Activated CD4-positive, alpha-beta T cell treated with anti-CD3 and anti-CD28 coated beads, Interleukin-2, amount 50 U/mL, for 16 hours (primary cell): ENCODE data around the gene CEACAM18.
A peak's percentile ranks its signal among the peaks of the same experiment; 100 is the strongest.
"Not testable (repeated sequence)": the region's sequence is repeated elsewhere in the genome, so short reads cannot be mapped to it uniquely, and the experiment has no call there.

Source experiments
- DNase-seq: peaks from one replicate; pipeline ENCODE4 v3.0.0-alpha.2; 2020

CEACAM18 gene

DNA sequence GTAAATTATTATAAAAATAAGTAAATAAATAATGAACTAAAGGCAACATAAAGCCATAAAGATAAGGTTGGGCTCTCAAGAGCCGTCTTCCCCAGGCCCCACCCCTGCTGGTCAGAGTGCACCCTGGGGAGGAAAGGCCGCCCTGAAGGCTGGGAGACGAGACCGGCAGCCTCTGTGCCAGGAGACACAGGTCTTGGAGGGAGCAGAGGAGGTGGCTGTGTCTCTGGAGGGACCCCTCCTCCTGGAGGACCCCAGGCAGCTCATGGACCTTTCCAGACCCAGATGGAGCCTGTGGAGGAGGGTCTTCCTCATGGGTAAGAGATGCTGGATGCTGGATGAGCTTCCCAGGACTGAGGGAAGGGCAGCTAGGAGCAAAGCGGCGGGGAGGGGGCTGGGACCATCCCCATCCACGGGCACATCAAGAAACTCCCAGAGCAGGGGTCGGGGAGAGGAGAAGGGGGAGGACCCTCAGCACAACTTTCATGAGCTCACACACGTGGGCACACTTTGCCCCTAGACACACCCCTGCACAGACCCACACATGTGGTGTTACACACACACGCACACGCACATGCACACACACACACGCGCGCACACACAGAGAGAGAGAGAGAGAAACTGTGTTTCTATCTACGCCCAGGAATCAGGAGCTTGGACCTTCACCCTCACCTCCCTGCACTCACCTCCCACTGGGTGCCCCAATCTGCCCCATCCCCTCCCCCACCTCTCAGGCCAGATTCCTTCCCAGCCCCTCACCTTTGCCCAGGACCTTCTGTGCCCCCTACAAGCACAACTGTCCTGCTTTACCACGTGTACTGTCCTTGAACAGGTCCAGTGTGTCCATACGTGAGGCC lies at the start of gene CEACAM18:
TSS of gene CEACAM18 (plus strand) at position 159 of the 854 bp plus-strand sequence.
- DNase-seq, result no peak

DNA sequence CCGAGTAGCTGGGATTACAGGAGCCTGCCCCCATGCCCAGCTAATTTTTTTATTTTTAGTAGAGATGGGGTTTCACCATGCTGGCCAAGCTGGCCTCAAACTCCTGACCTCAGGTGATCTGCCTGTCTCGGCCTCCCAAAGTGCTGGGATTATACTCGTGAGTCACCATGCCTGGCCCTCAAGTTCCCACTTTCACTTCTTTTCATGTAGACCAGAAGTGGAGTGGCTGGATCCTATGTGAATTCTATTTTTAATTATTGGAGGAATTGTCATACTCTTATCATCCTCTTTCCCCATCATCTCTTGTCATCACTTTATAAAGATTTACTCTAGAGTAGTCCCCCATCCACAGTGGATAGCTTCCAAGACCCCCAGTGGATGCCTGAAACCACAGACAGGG lies 48.1 kb upstream of the CEACAM18 start:
- no peak for DNase-seq

DNA sequence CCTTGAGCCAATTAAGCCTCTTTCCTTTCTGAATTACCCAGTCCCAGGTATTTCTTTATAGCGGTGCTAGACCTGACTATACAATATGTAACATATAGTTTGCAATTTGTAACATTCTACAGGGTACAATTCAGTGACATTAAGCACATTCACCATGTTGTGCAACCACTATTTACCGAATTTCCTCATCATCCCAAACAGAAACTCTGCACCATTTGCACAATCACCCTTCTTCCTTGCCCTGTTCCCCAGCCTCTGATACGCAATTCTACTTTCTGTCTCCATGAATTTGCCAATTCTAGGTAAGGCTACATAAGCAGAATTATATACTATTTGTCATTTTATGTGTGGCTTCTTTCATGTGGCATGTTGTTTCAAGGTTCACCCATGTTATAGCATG lies 47.2 kb upstream of the CEACAM18 start:
- no peak for DNase-seq

DNA sequence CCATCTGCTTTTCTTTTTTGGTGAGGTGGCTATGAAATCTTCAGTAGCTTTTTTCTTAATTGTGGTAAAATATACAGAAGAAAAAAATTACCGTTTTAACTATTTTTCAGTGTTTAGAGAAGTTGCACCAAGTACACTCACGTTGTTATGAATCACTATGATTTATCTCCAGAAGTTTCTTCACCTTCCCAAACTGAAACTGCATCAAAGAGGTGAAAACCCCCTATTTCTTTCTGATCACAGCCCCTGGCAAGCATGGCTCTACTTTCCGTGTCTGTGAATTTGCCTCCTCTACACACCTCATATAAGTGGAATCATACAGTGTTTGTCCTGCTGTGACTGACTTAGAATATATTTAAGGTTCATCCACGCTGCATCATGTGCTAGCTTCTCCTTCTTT lies 45.3 kb upstream of the CEACAM18 start:
- DNase-seq, result no peak

DNA sequence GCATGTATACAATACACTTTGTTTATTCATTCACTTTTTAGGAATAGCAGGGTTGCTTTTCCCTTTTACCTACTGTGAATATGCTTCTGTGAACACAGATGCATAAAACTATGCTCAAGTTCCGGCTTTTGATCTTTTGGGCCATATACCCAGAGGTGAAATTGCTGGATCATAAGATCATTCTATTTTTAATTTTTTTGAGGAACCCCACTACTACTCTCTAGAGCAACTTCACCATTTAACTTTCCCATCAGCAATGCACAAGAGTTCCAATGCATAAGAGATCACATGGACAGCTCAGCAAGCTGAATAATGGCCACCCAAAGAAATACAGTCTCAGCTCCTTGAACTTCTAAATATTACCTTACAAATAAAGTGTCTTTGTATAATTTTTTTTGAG lies 43.9 kb upstream of the CEACAM18 start:
- DNase-seq, result no peak

DNA sequence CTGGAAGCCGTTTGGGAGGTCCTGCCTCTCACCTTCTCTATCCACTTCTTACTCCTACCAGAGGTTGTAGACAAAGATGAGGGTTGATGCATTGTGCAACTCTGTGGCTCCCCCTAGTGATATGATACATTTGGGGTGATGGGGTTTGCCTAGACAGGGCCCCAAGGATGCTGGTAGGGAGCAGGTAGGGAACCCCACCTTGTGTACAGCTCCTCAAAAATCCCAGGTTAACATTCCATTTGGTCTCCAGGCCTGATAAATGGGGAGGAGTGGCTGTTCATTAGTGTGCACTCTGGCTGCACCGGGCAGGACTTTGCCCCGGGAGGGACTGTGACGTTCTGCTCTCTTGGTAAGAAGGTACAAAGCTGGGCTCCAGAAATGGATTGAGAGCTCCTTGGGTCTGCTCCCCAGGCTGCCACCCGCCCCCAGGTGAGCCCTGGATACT lies 39.3 kb upstream of the CEACAM18 start:
- DNase-seq, result peak; percentile 57

DNA sequence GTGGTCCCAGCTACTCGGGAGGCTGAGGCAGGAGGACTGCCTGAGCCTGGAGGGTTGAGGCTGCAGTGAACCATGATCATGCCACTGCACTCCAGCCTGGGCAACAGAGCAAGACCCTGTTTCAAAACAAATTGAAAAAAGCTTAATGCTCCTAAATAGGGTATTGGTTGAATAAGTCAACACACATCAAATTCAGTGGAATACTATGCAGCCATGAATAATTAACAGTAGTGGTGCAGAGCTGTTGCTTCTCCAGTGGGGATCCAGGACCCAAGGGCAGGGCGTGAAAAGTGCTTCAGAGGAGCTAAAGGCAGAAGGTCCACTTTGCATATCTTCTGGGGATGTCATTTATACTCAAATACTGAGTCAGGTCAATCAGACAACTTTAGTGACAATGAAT lies 38.3 kb upstream of the CEACAM18 start:
- DNase-seq, result no peak

DNA sequence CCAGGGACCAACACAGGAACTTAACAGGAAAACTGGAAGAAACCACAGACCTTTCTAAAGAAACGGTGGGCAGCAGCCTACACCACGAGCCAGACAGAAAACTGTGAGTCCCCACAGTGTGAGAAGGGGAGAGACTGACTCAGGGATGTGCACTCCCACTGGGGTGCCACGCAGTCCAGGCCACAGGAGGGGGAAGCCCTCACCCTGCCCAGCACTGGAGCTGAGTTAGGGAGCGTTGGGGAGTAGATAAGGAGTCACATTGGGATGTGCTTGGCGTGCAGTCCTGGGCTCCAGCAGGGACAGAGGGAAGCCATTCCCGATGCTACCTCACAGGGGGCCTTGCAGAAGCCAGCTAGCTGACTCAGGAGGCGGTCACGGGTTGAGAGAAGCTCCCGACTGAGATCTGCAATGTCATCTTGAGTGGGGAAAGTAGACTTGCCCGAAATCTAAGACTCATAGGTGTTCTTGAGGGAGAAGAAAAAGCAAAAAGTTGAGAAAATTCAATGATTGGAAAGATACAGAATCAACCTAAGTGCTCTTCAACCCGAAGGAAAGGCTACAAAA lies 37.4 kb upstream of the CEACAM18 start:
- no peak for DNase-seq

DNA sequence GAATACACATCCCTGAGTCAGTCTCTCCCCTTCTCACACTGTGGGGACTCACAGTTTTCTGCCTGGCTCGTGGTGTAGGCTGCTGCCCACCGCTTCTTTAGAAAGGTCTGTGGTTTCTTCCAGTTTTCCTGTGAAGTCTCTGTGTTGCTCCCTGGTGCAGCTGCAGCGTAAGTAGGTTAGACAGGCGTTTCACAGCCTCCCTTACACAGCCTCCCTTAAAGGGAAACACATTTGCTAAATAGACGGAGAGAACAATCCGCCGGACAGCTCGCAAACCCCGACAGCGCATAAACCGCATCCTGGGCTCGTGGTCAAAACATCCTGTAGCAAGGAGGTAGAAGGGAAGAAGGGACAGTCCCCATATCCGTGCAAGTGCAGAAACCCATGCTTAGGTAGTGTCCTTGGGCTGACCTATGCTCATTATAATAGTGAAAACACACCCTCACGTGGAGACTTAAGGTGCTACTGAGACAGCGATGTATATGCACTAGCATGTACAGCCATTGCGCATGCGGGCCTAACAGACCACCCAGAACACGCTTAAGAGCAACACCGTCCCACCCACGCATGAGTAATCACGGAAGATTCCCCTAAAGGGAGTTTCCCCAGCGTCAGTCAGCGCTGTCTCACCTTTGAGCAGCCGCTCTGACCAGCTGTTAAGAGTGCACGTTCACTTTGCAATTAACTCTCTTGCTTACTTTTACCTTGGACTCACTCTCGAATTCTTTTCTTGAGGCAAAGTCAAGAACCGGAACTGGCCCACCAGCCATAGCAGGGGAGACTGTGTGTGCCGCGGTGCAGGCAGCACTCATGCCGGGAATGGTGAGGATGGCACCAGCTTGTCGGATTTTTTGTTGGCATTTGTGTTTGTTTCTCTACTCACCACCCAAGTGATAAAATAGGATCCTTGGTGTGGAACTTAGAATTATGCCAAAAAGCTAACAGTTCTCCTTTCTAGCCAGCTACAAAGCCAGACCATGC lies 36.6 kb upstream of the CEACAM18 start:
- DNase-seq, result peak; percentile 95

DNA sequence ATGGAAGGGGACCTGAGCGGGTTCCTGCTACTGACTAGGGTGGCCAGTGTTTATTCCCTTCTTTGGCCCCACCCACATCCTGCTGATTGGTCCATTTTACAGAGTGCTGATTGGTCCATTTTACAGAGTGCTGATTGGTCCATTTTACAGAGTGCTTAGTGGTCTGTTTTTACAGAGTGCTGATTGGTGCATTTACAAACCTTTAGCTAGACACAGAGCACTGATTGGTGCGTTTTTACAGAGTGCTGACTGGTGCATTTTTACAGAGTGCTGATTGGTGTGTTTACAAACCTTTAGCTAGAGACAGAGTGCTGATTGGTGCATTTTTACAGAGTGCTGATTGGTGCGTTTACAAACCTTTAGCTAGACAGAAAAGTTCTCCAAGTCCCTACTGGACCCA lies 30.8 kb upstream of the CEACAM18 start:
- not testable (repeated sequence) for DNase-seq

DNA sequence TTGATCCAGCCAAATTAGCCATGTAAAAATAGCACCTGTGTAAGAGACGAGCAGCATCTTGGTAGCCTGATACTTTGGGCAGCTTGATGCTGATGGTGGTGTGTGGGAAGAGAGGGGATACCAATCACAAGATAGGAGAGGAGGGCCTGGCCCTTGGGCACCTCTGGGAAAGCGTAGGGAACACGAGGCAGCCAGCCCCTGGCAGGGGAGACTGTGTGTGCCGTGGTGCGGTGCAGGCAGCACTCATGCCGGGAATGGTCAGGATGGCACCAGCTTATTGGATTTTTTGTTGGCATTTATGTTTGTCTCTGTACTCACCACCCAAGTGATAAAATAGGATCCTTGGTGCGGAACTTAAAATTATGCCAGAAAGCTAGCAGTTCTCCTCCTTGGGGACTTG lies 30.3 kb upstream of the CEACAM18 start:
- no peak for DNase-seq

DNA sequence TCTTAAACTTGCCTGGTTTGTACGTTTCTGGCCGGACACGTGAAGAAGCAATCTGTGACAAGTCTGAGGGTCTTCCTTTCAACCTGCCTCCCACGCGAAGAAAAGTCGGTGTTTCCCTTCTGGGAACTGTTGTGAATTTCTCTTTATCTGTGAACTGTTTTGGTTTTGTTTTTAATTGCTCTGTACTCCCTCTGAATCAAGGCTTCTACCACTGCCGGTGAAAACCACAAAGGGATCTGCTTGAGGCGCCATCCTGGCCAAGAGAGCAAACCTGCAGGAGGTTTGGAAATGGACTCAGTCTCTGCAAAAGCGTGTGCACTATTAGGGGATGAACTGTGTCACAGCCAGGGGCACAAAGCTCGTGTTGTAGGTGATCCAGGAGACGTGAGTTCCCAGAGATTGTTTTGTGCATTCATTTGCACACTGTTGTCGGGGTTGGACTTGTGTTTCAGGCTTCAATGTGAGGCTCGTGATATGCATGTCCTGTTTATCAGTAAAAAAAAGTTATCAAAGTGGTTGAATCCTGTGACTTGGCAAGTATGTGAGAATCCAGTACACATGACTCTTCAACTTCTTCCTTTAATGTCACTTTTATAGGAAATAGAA lies 29.8 kb upstream of the CEACAM18 start:
- peak; percentile 63 for DNase-seq

DNA sequence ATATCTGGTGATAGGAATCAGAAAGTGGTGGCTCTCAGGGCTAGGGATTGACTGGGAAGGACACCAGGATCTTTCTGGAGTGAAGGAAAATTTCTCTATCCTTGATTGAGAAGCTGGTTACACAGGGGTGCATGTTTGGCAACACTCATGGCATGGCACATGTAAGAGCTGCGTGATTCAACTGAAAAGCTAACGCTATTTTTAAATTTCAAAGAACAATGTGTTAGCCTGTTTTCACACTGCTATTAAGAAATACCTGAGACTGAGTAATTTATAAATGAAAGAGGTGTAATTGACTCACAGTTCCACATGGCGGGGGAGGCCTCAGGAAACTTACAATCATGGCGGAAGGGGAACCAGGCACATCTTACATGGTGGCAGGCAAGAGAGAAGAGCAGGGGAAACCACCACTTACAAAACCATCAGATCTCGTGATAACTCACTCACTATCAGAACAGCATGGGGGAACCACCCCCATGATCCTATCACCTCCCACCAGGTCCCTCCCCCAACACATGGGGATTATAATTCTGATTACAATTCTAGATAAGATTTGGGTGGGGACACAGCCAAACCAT lies 27.5 kb upstream of the CEACAM18 start:
- DNase-seq, result no peak

DNA sequence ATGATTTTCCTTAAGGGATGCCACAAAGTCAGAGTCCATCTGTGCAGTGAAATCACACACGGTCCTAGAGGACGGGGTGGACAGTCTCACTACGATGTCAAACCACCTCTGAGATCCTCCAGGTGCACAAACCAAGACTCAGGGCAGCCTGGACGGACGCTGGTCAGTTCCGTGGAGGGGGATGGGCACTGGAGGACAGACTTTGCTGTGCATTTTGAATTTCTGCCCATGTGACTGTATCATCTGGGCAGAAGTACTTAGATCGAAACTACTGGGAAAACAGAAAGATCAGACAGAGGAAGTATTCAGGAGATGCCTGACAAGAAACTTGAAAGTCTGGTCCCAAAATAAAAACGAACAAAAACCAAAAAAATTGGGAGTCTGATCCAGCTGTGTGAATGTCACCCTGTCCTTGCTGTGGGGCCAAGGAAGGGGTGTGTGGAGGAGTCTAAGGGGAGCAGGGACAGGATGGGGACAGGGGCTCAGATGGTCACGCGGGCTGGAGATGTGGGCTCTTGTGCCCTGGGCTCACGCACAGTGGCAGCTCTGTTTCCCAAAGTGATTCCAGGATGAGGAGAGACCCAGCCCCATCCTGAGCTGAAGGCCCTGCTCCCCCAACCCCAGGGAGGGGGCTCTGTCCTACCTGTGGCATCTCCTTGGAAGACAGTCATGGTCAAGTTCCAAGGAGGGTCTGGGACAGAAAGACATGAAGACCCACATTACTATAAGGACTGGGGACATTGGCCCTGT lies 21.6 kb upstream of the CEACAM18 start:
- no peak for DNase-seq

DNA sequence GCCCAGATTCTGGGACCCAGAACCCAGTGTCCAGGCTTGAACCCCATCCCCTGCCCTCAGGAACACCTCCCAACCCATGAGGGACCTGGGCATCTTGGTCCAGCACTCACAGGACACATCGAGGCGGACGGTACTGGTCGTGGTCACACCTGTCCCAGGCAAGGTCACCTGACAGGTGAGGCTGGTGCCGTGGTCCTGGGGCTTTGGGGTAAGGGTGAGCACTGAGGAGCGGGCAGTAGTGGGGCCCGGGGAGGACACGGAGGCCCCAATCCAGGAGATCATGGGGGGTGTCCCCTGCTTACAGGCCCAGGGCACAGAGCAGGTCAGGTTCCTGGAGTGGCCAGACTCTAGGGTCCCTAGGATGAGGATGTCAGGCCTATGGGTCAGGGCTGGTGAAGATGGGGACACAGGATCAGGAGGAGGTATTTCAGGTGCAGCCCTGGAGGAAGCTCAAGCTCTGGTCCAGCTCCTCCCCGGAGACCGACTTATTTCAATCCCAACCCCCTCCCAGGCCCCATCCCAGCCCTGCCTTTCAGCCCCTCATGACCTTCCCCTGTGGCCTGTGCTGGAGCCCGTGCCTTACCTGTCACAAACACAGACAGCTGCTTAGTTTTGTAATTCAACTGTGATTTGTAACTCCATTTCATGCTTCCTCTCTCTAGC lies 20.9 kb upstream of the CEACAM18 start:
- no peak for DNase-seq

DNA sequence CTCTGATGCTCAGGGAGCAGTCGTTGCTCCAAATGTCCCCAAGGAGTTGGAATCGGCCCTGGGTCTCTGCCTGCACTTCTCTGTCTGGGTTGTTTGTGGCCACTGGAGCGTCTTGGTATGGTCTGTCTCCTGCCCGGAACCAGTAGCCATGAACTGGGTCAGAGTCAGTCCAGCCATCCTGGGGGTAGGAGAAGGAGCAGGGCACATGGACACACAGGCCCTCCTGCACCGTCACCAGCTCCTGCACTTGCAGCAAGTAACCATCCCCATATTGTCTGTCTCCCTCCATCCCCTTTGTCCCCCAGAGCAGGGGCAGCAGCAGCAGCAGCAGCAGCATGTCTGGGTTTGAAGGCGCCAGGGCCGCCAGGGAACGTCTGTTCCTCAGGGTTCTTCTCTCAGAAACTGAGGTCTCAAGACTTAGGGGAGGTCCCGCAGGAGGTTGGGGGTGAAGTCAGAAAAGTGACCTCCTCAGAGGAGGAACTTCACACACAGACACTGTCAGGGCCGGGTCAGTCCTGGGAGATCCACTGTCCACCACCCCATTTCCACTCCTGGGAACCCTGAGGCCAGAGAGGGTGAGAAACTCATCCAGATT lies 20.2 kb upstream of the CEACAM18 start, which contains the start of gene SIGLEC8:
TSS of gene SIGLEC8 (minus strand) at position 404 of the 595 bp plus-strand sequence. CDS start at position 337, 67 bp downstream.
- DNase-seq, result no peak

DNA sequence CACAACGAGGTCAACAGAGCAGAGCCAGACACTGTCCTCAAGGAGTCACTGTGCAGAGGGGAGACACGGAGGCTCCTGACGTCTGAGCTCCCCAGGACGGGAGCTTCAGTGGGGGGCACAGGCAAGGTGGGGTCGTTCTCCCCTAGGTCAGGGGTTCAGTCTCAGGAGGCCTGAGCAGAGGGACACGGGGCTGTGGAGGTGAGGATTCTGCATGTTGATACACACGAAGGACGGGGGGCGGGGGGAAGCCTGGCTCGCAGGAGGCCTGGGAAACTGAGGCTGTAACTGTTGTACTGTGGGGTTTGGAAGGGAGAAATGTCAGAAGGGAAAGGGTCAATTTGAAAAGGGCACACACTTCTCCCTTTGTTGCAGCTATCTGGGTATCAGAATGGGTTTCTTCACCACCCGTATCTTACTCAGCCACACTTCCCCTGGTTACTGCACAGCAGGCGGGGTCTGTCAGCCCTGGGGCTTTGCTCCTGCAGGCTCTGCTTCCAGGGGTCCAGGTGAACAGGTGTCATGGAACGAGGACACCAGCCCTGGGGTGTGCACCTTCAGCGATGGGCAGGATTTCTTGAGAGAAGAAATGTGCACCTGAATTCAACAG lies 19.3 kb upstream of the CEACAM18 start:
- DNase-seq, result no peak

DNA sequence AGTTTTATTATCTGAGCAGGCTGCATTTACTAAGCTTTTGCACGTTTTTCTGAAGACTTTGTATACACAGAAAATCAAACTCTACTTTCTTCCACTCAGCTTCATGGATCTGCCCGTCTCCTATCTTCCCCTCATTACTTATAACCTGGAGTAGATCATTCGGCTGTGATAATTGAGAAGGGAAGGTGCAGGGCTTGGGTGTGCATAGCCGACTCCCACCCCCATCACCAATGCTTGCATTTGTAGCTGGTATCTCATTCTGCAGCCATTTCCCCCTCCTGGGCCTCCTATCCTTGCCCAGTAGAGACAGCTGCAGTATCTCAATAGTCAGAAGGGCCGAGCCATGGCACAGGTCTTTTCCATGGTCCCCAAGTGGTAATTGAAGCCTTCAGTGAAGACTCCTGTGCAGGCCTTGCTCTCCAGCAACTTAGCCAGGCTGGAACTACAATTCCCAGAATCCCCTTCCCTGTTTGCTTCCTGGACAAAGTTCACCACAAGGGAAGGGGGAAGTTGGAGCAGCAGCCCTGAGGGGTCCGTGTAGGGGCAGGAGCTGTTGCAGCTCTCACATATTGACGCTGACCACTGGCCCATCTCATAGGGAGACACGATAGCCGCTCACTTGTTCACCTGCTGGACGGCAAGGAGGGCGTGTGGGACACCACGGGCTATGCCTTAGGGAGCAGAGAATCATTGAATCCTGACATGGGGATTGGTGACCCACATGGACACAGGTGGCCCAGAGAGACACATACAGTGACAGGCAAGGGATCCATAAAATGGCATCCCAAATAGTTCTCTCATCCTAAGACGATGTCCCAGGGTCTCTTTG lies 18.0 kb upstream of the CEACAM18 start:
- no peak for DNase-seq

DNA sequence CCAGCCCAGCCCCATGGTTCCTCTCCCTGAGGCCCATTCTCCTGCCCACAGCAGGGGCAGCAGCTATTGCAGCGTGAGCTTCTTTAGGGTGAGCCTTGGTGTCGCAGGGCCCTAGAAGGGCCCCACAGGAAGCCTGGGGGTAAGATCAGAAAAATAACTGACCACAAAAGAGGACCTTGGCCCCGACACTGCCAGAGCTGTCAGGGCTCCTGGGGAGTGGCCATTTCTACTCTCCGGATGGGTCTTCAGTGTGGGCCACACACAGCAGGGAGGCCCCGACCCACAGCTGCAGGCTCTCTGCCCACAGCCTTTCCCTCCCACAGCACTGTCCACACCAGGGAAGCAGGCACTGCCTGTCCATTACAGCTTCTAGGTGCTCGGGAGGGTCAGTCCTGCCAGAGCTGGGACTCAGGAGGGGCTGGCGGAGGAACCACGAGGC lies 16.6 kb upstream of the CEACAM18 start:
- no peak for DNase-seq
